ENCODE results near the gene UBE2R2.
"Not testable (repeated sequence)": the region's sequence is repeated elsewhere in the genome, so short reads cannot be mapped to it uniquely, and the experiment has no call there.

The UBE2R2 gene, protein sequence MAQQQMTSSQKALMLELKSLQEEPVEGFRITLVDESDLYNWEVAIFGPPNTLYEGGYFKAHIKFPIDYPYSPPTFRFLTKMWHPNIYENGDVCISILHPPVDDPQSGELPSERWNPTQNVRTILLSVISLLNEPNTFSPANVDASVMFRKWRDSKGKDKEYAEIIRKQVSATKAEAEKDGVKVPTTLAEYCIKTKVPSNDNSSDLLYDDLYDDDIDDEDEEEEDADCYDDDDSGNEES

GRCh38 chr9:33816327-33817252, at the start of gene UBE2R2:
UBE2R2 (plus strand) TSS chr9:33817160; CDS start chr9:33817758, 598 bp downstream.
- in situ Hi-C loops (cut with MboI; ENCODE audit: low sequenced_read_pairs): no loop called here

DNA sequence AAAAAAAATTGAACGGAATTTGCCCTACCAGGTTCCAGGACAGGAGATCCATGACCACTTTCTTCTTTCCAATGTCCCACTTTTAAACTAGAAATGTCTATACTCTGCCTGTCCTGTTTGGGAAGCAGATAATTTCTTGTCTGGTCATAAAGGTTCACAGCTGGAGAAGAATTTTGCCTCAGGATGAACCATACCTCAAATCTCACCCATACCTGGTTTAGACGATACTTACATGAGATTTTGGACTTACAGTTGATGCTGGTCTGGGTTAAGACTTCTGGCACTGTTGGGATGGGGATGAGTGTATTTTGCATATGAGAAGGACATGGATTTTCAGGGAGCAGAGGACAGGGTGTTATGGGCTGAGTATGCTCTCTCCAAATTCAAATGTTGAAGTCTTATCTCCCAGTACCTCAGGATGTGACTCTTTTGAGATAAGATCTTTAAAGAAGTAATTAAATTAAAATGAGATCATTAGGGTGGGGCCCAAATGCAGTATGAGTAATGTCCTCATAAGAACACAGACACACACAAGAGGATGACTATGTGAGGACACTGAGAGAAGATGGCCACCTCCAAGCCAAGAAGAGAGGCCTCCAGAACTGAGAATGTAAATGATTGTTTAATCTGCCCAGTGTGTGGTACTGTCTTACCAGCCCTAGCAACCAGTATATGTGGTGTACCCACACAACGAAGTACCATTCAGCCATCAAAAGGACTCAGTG, 46.6 kb upstream of the UBE2R2 start:
- in situ Hi-C loops (cut with MboI; ENCODE audit: low sequenced_read_pairs): not testable (repeated sequence)

GRCh38 chr9:33773135-33773534, 43.8 kb upstream of the UBE2R2 start:
- in situ Hi-C loops (cut with MboI; ENCODE audit: low sequenced_read_pairs): not testable (repeated sequence)

DNA sequence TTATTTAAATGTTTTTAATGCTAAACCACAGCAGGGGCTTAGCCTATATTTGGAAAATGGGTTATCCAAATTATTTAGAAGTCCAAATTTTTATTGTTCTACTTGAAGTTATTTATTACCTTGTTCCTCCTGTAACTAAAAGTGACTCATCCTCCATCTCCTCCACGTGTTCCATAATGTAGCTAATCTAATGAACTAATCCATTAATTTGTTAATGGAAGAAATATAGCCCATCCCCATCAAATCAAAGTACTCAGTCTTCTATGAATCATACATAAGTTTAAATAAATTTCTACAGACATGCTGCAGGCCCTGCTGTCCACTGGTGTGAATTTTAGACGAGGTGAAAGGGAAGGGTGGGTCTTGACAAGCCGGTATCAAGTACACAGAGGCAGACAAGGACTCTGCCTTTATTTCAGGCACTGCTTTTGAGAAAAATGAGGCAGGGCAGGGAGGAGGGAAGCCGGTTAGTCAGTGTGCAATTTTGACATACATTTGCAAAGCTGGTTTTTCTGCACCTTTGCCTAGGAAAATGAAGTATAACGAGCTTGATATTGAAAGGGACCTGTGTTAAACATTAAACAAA, 42.8 kb upstream of the UBE2R2 start:
- in situ Hi-C loops (cut with MboI; ENCODE audit: low sequenced_read_pairs): not testable (repeated sequence)

- in situ Hi-C loops (cut with MboI; ENCODE audit: low sequenced_read_pairs): no loop called here
Measured at GRCh38 chr9:33776578-33776977, 40.4 kb upstream of the UBE2R2 start.

- in situ Hi-C loops (cut with MboI; ENCODE audit: low sequenced_read_pairs): no loop called here
Measured at GRCh38 chr9:33778700-33779351, 38.1 kb upstream of the UBE2R2 start.

GRCh38 chr9:33780276-33780675, 36.7 kb upstream of the UBE2R2 start:
- in situ Hi-C loops (cut with MboI; ENCODE audit: low sequenced_read_pairs): no loop called here

- in situ Hi-C loops (cut with MboI; ENCODE audit: low sequenced_read_pairs): no loop called here
Measured at GRCh38 chr9:33781736-33782135, 35.2 kb upstream of the UBE2R2 start.

- in situ Hi-C loops (cut with MboI; ENCODE audit: low sequenced_read_pairs): no loop called here
Measured at GRCh38 chr9:33782395-33783152, 34.4 kb upstream of the UBE2R2 start.

- in situ Hi-C loops (cut with MboI; ENCODE audit: low sequenced_read_pairs): no loop called here
Measured at GRCh38 chr9:33785914-33786313, 31.0 kb upstream of the UBE2R2 start.

- in situ Hi-C loops (cut with MboI; ENCODE audit: low sequenced_read_pairs): no loop called here
Measured at GRCh38 chr9:33786681-33787080, 30.3 kb upstream of the UBE2R2 start.

- in situ Hi-C loops (cut with MboI; ENCODE audit: low sequenced_read_pairs): no loop called here
Measured at GRCh38 chr9:33787839-33788238, 29.1 kb upstream of the UBE2R2 start.

DNA sequence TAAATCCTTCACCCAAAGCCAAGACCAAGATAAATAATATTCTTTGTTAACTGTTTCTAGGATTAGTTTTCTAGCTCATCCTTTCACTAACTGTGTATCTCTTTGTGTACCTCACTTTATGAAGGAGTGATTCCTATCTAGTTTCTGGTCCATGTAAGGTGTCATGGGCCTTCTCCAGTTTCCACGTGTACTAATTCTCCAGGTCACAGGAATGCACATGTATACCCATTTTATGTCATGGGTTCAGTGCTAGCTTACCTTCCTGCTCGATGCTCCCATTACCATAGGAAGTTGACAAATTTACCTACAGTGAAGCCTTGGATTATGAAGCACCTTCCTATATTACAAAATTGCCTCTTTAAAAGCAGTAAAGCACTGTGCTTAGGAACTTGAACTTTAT, 27.5 kb upstream of the UBE2R2 start:
- in situ Hi-C loops (cut with MboI; ENCODE audit: low sequenced_read_pairs): not testable (repeated sequence)

- in situ Hi-C loops (cut with MboI; ENCODE audit: low sequenced_read_pairs): no loop called here
Measured at GRCh38 chr9:33791117-33791516, 25.8 kb upstream of the UBE2R2 start.

DNA sequence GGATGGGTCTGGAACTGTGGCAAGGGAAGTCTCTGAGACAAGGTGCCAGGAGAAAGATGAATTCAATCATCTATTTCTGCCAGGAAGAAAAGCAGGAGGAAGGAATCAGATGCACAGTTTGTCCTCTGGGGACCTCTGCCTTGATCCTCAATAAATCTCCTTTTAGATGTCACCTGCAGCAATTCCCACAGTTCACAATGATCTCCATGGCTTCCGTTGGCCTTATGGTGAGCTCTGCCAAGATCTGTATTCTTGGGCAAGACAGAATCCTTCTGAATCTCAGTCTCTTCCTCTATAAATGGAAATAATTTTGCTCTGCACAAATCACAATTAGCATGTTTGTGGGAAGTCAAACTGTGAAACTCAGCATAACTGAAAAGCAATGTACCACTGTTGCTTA, 23.5 kb upstream of the UBE2R2 start:
- in situ Hi-C loops (cut with MboI; ENCODE audit: low sequenced_read_pairs): not testable (repeated sequence)

- in situ Hi-C loops (cut with MboI; ENCODE audit: low sequenced_read_pairs): no loop called here
Measured at GRCh38 chr9:33794560-33794959, 22.4 kb upstream of the UBE2R2 start.

- in situ Hi-C loops (cut with MboI; ENCODE audit: low sequenced_read_pairs): no loop called here
Measured at GRCh38 chr9:33795281-33795680, 21.7 kb upstream of the UBE2R2 start, which contains the start of gene PRSS3. PRSS3 (plus strand) TSS chr9:33795561; CDS start chr9:33795574, 13 bp downstream.

DNA sequence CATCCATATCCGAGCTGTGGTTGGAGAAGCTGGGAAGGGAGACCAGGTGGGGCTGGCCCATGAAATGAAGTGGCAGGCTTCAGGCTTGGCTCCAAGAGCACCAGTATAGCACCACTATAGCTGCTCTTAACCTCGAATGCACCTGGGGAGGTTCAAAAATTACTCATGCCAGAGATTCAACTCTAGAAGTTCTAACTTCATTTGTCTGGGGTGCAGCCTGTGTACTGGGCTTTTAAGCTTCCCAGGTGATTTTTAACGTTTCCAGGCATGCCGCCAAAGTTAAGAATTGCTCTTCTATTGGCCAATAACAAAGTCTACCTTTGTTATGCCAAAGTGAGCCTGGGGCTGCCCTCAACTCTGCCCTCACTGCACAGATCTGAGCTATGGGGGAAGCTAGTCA, 21.1 kb upstream of the UBE2R2 start:
- in situ Hi-C loops (cut with MboI; ENCODE audit: low sequenced_read_pairs): no loop called here

DNA sequence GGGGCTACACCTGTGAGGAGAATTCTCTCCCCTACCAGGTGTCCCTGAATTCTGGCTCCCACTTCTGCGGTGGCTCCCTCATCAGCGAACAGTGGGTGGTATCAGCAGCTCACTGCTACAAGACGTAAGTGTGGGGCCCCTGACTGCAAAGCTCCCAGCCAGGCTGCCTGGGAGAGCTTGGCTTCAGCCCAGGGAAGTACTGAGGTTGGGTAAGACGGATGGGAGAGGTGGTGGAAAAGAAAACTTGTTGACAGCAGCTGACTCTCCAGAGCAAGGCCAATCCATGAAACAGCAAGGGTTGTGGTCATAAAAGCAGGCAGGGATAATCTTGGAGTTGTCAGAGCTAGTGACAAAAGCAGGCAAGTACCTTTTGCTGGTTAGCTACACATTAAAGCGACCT, 20.3 kb upstream of the UBE2R2 start:
- in situ Hi-C loops (cut with MboI; ENCODE audit: low sequenced_read_pairs): not testable (repeated sequence)

DNA sequence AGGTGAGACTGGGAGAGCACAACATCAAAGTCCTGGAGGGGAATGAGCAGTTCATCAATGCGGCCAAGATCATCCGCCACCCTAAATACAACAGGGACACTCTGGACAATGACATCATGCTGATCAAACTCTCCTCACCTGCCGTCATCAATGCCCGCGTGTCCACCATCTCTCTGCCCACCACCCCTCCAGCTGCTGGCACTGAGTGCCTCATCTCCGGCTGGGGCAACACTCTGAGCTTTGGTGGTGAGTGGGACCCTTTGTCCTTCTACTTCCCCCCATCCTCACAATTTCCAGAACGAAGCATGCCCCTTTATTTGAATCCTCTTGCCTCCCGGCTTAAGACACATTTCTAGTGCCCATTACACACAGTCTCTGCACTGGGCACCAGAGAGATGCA, 19.1 kb upstream of the UBE2R2 start:
- in situ Hi-C loops (cut with MboI; ENCODE audit: low sequenced_read_pairs): no loop called here

Measured in HL-60/S4 treated with retinoic acid at 250 ng/mL for 4 days and 3 days (cell line).